ENCODE data around the gene NKD2.

The NKD2 gene

DNA sequence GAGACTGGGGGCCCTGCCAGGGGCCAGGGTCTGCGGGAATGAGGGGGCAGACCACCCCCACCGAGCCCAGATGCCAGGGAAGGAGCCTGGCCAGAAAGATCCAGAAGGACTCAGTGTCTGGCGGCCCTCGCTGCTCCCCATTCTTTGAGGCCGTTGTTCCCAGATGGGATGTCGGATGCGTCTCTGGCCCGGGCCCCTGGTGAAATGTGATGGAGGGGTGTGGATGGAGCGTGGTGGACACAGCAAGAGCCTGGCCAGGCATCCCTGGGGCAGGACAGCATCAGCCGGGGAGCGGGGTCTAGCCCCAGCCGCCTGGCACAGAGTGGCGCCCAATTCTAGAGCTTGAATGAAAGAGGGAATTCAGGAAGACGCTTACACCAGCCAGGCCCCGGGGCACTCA is 46.2 kb upstream of the NKD2 start:
- TF ChIP-seq, protein P1, sequence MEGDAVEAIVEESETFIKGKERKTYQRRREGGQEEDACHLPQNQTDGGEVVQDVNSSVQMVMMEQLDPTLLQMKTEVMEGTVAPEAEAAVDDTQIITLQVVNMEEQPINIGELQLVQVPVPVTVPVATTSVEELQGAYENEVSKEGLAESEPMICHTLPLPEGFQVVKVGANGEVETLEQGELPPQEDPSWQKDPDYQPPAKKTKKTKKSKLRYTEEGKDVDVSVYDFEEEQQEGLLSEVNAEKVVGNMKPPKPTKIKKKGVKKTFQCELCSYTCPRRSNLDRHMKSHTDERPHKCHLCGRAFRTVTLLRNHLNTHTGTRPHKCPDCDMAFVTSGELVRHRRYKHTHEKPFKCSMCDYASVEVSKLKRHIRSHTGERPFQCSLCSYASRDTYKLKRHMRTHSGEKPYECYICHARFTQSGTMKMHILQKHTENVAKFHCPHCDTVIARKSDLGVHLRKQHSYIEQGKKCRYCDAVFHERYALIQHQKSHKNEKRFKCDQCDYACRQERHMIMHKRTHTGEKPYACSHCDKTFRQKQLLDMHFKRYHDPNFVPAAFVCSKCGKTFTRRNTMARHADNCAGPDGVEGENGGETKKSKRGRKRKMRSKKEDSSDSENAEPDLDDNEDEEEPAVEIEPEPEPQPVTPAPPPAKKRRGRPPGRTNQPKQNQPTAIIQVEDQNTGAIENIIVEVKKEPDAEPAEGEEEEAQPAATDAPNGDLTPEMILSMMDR (conservative IDR thresholded peaks at IDR 0.05; ENCODE audit: low read depth), result no peak
- no peak for DNase-seq (ENCODE audit: low spot score)
- no peak overlapping the region for H3K27ac ChIP-seq
- CTCF ChIA-PET, result no interaction called here
- POLR2A ChIA-PET (ENCODE audit: low non-redundant PET), result no interaction called here

DNA sequence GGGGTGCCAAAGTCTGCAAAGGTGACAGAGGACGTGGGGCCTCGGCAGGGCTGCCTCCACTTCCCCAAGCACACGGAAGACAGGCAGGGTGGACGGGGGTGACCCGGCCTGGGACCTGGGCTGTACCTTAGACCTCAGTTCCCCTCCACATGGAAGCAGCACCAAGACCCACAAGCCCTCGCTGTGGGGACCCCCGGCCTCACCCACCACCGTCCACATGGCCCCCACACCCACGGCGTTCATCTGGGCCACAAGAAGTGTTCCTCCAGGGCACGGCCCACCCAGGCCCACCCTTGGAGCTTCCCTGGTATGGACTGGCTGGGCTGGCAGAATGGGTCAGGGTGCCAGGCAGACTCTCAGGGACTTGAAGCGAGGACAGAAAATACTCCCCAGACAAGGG is 45.8 kb upstream of the NKD2 start:
- no peak overlapping the region for H3K27ac ChIP-seq
- ChIA-PET POLR2A (ENCODE audit: low non-redundant PET) (no interaction called here), CTCF (no interaction called here)
- TF ChIP-seq, protein P1 (conservative IDR thresholded peaks at IDR 0.05; ENCODE audit: low read depth), result no peak
- no peak for DNase-seq (ENCODE audit: low spot score)

DNA sequence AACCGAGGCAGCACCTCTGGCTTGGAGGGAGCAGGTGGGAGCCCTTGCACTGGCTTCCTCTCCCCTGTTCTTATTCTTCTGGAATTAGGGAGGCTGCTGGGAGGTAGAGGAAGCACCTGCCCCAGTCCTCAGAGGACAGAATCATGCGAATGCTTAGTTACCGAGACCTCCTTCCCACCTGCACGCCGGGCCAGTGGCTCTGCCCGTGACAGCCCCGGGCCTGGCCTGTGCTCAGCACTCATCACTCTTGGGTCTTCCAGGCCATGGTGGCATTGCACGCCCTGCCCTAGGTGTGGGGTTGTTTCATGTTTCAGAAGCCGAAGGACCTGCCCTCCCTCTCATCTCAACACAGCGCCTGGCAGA is 45.3 kb upstream of the NKD2 start:
- ChIA-PET POLR2A (ENCODE audit: low non-redundant PET) (no interaction called here), CTCF (no interaction called here)
- no peak overlapping the region for H3K27ac ChIP-seq

DNA sequence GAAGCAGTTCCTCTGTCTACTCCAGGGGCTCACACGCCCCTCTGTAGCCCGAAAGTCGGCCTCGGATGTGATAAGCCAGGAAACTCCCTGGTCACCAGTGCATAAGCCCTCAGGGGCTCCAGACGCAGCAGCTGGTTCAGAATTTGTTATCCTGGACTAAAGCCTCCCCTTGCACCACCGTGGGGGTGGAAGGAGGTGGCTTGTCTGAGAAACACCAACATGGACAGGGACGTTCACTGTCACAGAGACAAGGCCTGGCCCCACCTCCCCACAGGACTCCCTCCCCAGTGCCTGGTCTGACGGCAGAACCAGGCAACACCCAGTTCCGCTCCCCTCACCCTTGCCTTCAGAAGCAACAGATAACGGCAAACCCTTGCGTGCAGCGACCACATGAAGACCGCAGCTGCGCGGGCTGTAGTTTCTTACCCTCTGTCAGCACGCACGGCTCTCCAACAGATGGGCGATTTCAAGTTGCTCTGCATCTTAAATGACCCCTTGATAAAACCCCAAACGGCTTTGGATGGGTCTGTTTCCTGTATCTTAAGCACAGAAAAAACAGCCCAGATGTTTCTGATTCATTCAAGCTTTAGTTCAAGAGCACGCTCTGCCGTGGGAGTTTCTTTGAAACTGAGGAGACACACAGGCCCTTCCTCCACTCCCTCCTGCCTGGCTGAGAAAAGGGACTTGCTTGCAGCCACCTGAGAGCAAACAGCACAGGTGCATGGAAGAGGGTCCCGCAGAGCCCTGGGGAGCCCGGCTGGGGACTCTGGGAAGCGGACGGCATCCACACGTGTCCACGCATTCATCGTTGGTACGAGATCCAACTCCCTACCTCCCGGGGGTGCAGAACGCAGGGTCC is 44.7 kb upstream of the NKD2 start:
- DNase-seq (ENCODE audit: low spot score), result no peak
- TF ChIP-seq, protein P1 (conservative IDR thresholded peaks at IDR 0.05; ENCODE audit: low read depth), result no peak
- POLR2A ChIA-PET (ENCODE audit: low non-redundant PET), result no interaction called here
- no peak overlapping the region for H3K27ac ChIP-seq
- CTCF ChIA-PET, result interaction anchor here (0.7 kb wide), 1 partner anchor 43 kb away, joined by 4 read pairs; no protein-coding TSS in a partner anchor

More for the DNA sequence above, 45.3 kb upstream of the NKD2 start:
- no peak for DNase-seq (ENCODE audit: low spot score)
- TF ChIP-seq, protein P1 (conservative IDR thresholded peaks at IDR 0.05; ENCODE audit: low read depth), result no peak

DNA sequence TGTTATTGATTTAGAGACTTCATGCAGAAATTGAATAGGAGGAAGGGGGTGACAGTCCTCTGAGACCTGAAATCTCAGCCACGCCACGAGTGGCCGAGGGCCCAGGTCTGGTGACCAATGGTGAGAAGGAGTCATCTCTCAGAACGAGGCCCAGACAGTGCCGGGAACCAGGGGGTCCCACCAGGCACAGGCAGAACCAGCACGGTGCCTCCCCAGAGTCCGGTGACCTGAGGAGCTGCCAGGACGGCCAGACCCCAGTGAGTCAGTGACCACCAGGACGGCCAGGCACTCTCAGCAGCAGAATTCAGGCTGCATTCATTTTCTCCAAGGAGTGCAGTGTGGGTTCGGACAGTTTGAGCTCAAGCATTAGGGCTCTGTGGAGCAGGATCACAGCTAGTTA is 43.8 kb upstream of the NKD2 start:
- DNase-seq (ENCODE audit: low spot score), result no peak
- ChIA-PET CTCF (no interaction called here), POLR2A (ENCODE audit: low non-redundant PET) (interaction anchor here (0.7 kb wide), 1 partner anchor 45 kb away, joined by 3 read pairs; no protein-coding TSS in a partner anchor)
- no peak overlapping the region for H3K27ac ChIP-seq
- TF ChIP-seq, protein P1 (conservative IDR thresholded peaks at IDR 0.05; ENCODE audit: low read depth), result no peak

DNA sequence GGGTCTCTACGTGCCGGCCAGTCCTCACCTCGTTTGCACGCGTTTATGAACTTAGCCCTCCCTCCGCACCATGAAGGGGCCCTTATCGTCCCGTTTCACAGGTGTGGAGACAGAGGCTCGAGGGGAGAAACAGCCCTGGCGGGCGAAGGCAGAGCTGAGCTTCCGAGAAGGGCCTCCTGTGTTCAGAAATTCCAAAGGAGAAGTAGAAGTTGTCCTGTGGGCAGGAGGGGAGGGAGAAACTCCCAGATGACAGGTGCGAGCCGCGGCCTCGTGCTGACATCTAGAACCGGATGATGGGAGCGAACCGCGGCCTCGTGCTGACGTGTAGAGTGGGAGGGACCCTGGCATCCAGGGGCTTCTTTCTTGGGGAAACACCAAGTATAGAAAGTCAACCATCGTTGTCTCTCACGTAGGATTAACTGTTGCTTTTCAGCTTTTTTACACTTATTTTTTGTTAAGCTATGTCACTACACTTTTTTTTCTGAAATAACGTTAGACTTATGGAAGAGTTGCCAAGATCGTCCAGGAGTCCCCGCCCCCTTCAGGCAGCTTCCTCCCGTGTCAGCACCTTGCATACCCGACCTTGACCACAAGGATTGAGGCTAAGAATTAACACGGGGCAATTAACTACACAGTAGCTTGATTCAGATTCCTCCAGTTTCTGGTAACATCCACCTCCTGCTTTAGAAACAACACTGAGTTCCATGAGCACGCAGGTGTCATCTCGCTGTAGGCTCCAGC is 42.8 kb upstream of the NKD2 start:
- no peak overlapping the region for H3K27ac ChIP-seq
- DNase-seq (ENCODE audit: low spot score), result no peak
- ChIA-PET CTCF (interaction anchor here (0.6 kb wide), 1 partner anchor 44 kb away, joined by 3 read pairs; no protein-coding TSS in a partner anchor), POLR2A (ENCODE audit: low non-redundant PET) (no interaction called here)
- TF ChIP-seq, protein P1 (conservative IDR thresholded peaks at IDR 0.05; ENCODE audit: low read depth), result no peak
